A549 (cell line): ENCODE data around the gene LEMD1. TPM values are rescaled to one million over a fixed set of nuclear protein-coding genes. Genes with fewer than 3 reads are reported as not detected.
A peak's percentile ranks its signal among the peaks of the same experiment; 100 is the strongest.

ENCODE experiments used
- ATAC-seq, 2 experiments: fragments of 200-7000 bp in 1 of 2; fragments of >200 bp in 1 of 2; cut with Nextera tagmentation in 1 of 2; cut with Tn5 transposase in 1 of 2; 3 replicates each; pipeline versions ENCODE4 v1.8.0 to v1.9.1; 2018 to 2020; ENCODE audit warnings: mild to moderate bottlenecking in 1 of 2, moderate library complexity in 1 of 2
- CTCF ChIA-PET: fragments of 300-600 bp; sonication (Branson Sonifier 250); formaldehyde crosslinking; extraction: SDS; loops from one replicate; lab custom pipeline; 2021; ENCODE audit warnings: antibody characterized with exemption, inconsistent platforms; lab: Yijun Ruan, JAX
- POLR2A ChIA-PET: fragments of 350-600 bp; formaldehyde crosslinking; extraction: SDS; loops from one replicate; lab custom pipeline; 2021; ENCODE audit warnings: antibody characterized with exemption, inconsistent platforms; lab: Yijun Ruan, JAX
- DNase-seq, 2 experiments: peaks; one replicate each; pipeline versions ENCODE4 v3.0.0 to v3.0.0-alpha.2; 2011 to 2016; ENCODE audit warnings: low read depth in 1 of 2, low spot score in 1 of 2
- FAIRE-seq: peaks from 2 replicates; lab custom pipeline; 2011; peaks lifted over from hg19 to GRCh38; lab: Jason Lieb, UNC
- H3K27ac ChIP-seq, 2 experiments: fragments of >200 bp; sonication (Bioruptor Twin); formaldehyde crosslinking; 3 replicates each; pipeline ENCODE4 v1.5.1; 2016 to 2017
- H3K4me1 ChIP-seq: fragments of >200 bp; sonication (Bioruptor Twin); formaldehyde crosslinking; 3 replicates; pipeline ENCODE4 v1.6.1; 2016
- H3K4me2 ChIP-seq: fragments of >200 bp; sonication (Bioruptor Twin); formaldehyde crosslinking; 3 replicates; pipeline ENCODE4 v1.6.1; 2016
- H3K4me3 ChIP-seq: fragments of >200 bp; sonication (Bioruptor Twin); formaldehyde crosslinking; 3 replicates; pipeline ENCODE4 v1.5.1; 2016
- H3K9me3 ChIP-seq: fragments of >200 bp; sonication (Bioruptor Twin); formaldehyde crosslinking; 3 replicates; pipeline ENCODE4 v1.6.1; 2016
- BCL3 ChIP-seq: fragments of >200 bp; sonication (Bioruptor Twin); formaldehyde crosslinking; IDR thresholded peaks from 3 replicates; pipeline ENCODE4 v1.6.1; 2016
- CBX2 ChIP-seq: fragments of 200-600 bp; sonication (generic); IDR thresholded peaks from 2 replicates; pipeline ENCODE4 v1.6.1; 2016; ENCODE audit warnings: low read depth, mild to moderate bottlenecking, borderline replicate concordance
- CEBPB ChIP-seq, 2 experiments: fragments of >200 bp in 1 of 2; sonication (Bioruptor Twin) in 1 of 2; formaldehyde crosslinking in 1 of 2; IDR thresholded peaks; 2 replicates each; pipeline ENCODE4 v1.6.1; 2012 to 2016
- EHF ChIP-seq: fragments of 250-450 bp; sonication (Bioruptor Pico); IDR thresholded peaks from 2 replicates; pipeline ENCODE4 v1.5.0; 2020; ENCODE audit warnings: mild to moderate bottlenecking
- ESRRA ChIP-seq: fragments of 150-350 bp; IDR thresholded peaks from 2 replicates; pipeline ENCODE4 v1.6.1; 2014; ENCODE audit warnings: mild to moderate bottlenecking, low read length, borderline replicate concordance
- FOSL2 ChIP-seq, 2 experiments: fragments of 450-650 bp in 1 of 2; fragments of >200 bp in 1 of 2; sonication (Bioruptor Twin) in 1 of 2; formaldehyde crosslinking; IDR thresholded peaks; 2 replicates each; pipeline versions ENCODE4 v1.5.0 to v1.6.1; 2016 to 2020; ENCODE audit warnings: mild to moderate bottlenecking in 1 of 2, moderate library complexity in 1 of 2
- HOXA7 ChIP-seq: fragments of 250-450 bp; sonication (Bioruptor Pico); IDR thresholded peaks from 2 replicates; pipeline ENCODE4 v1.5.0; 2020; ENCODE audit warnings: mild to moderate bottlenecking, moderate library complexity
- HOXB13 ChIP-seq: fragments of 250-450 bp; sonication (Bioruptor Pico); IDR thresholded peaks from 2 replicates; pipeline ENCODE4 v1.5.0; 2020; ENCODE audit warnings: low read depth, mild to moderate bottlenecking, moderate library complexity
- JUN ChIP-seq, 2 experiments: fragments of >200 bp; sonication (Bioruptor Twin); formaldehyde crosslinking; IDR thresholded peaks; 2 replicates in 1 of 2; 3 replicates in 1 of 2; pipeline ENCODE4 v1.6.1; 2016 to 2017
- JUNB ChIP-seq: fragments of >200 bp; sonication (Bioruptor Twin); formaldehyde crosslinking; IDR thresholded peaks from 2 replicates; pipeline ENCODE4 v1.6.1; 2016
- KDM1A ChIP-seq: fragments of 200-600 bp; sonication (generic); IDR thresholded peaks from 2 replicates; pipeline ENCODE4 v1.6.1; 2016; ENCODE audit warnings: low read depth, mild to moderate bottlenecking
- MAFK ChIP-seq: fragments of 450-650 bp; IDR thresholded peaks from 2 replicates; pipeline ENCODE4 v1.6.1; 2014; ENCODE audit not compliant: partially characterized antibody
- MAZ ChIP-seq: fragments of 150-350 bp; IDR thresholded peaks from 2 replicates; pipeline ENCODE4 v1.6.1; 2014; ENCODE audit warnings: antibody characterized with exemption, low read depth, low read length, borderline replicate concordance
- NFE2L2 ChIP-seq: fragments of 150-350 bp; conservative IDR thresholded peaks from 2 replicates; pipeline ENCODE4 v1.6.1; 2014; ENCODE audit warnings: low read length
- NR3C1 ChIP-seq: fragments of >200 bp; sonication (Bioruptor Twin); formaldehyde crosslinking; IDR thresholded peaks from 3 replicates; pipeline ENCODE4 v1.6.1; 2017
- RAD21 ChIP-seq, 2 experiments: fragments of >200 bp in 1 of 2; sonication (Bioruptor Twin) in 1 of 2; formaldehyde crosslinking in 1 of 2; IDR thresholded peaks in 1 of 2; conservative IDR thresholded peaks in 1 of 2; 2 replicates in 1 of 2; 3 replicates in 1 of 2; pipeline ENCODE4 v1.6.1; 2012 to 2018; ENCODE audit warnings: inconsistent platforms in 1 of 2
- RARB ChIP-seq: fragments of 250-450 bp; sonication (Bioruptor Pico); IDR thresholded peaks from 2 replicates; pipeline ENCODE4 v1.8.0; 2021; ENCODE audit warnings: mild to moderate bottlenecking, moderate library complexity
- SMC3 ChIP-seq: fragments of >200 bp; sonication (Bioruptor Twin); formaldehyde crosslinking; IDR thresholded peaks from 3 replicates; pipeline ENCODE4 v1.6.1; 2018; ENCODE audit warnings: inconsistent platforms
- ZFP36 ChIP-seq: fragments of 450-650 bp; IDR thresholded peaks from 2 replicates; pipeline ENCODE4 v1.6.1; 2014; ENCODE audit warnings: borderline replicate concordance; ENCODE audit not compliant: partially characterized antibody
- ZNF302 ChIP-seq: fragments of 250-450 bp; sonication (Bioruptor Pico); IDR thresholded peaks from 2 replicates; pipeline ENCODE4 v1.9.0; 2021; ENCODE audit warnings: inconsistent platforms, mild to moderate bottlenecking, moderate library complexity
- ZSCAN20 ChIP-seq: fragments of 250-450 bp; sonication (Bioruptor Pico); IDR thresholded peaks from 2 replicates; pipeline ENCODE4 v1.8.0; 2022; ENCODE audit warnings: mild to moderate bottlenecking, moderate library complexity
- WGBS: methylation state at CpG from one replicate; pipeline ENCODE4 v1.1.6; 2017; ENCODE audit errors: missing lambda C conversion rate; 5-methylcytosine and 5-hydroxymethylcytosine counted together
- polyA plus RNA-seq, 4 experiments: library from polyadenylated mRNA; depleted of rRNA in 3 of 4; stranded (reverse); fragments of >200 nt; fragmentation: RNase III in 1 of 4; extraction: RNeasy Plus Mini Kit Qiagen cat#74134 plus additional on column Dnase treatment in 1 of 4; gene quantifications; 2 replicates in 3 of 4; 3 replicates in 1 of 4; pipeline ENCODE4 v1.2.3, GENCODE V29; 2011 to 2017
- TF ChIP-seq, protein P1 (sequence below): fragments of >200 bp; sonication (Bioruptor Twin); formaldehyde crosslinking; IDR thresholded peaks from 3 replicates; pipeline ENCODE4 v1.5.1; 2016
- TF ChIP-seq, protein P2 (sequence below): fragments of 250-450 bp; sonication (Bioruptor Pico); IDR thresholded peaks from 2 replicates; pipeline ENCODE4 v1.5.0; 2020; ENCODE audit warnings: low read depth, mild to moderate bottlenecking, moderate library complexity
- TF ChIP-seq, protein P3 (sequence below): fragments of 250-450 bp; sonication (Bioruptor Pico); IDR thresholded peaks from 2 replicates; pipeline ENCODE4 v1.5.0; 2021; ENCODE audit warnings: mild to moderate bottlenecking, moderate library complexity, borderline replicate concordance

Gene LEMD1
- polyA plus RNA-seq, 2 of the 4 experiments (the other 2 are of a cell fraction) = 0.14 to 0.18 TPM

DNA sequence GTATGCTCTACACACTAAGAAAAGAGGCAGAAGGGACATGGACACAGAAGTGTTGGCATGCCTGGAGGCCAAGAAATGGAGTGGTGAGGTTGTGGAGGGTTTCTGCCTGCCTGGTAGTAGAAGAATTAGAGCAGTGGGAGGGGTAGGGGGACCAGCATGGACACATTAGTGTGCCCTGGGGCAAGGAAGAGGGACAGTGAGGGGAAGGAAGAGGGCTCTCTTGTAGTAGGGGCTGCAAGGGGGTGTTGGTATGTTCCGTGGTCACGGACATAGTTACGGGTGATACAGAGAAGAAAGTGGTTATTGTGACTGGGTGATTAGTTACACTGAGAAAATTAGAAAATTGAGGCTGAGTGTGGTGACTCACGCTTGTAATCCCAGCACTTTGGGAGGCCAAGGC, 23.3 kb downstream of the LEMD1 start:
- ATAC-seq (no peak), DNase-seq (no peak)
- POLR2A ChIA-PET = no interaction called here
- Histone ChIP-seq H3K27ac (no peak overlapping the region), H3K4me1 (no peaks in the 10 kb centered on the region), H3K4me2 (no peak overlapping the region), H3K4me3 (no peak overlapping the region)
- TF ChIP-seq MAZ (no peak), ZFP36 (no peak), CEBPB (IDR thresholded peaks at IDR 0.05) (no peak), NR3C1 (no peak), JUNB (no peak), HOXA7 (CRISPR knock-in tag) (no peak), FOSL2 (IDR thresholded peaks at IDR 0.05) (no peak), FOSL2 (CRISPR knock-in tag; IDR thresholded peaks at IDR 0.05) (no peak), MAFK (no peak)
- TF ChIP-seq, protein P1, sequence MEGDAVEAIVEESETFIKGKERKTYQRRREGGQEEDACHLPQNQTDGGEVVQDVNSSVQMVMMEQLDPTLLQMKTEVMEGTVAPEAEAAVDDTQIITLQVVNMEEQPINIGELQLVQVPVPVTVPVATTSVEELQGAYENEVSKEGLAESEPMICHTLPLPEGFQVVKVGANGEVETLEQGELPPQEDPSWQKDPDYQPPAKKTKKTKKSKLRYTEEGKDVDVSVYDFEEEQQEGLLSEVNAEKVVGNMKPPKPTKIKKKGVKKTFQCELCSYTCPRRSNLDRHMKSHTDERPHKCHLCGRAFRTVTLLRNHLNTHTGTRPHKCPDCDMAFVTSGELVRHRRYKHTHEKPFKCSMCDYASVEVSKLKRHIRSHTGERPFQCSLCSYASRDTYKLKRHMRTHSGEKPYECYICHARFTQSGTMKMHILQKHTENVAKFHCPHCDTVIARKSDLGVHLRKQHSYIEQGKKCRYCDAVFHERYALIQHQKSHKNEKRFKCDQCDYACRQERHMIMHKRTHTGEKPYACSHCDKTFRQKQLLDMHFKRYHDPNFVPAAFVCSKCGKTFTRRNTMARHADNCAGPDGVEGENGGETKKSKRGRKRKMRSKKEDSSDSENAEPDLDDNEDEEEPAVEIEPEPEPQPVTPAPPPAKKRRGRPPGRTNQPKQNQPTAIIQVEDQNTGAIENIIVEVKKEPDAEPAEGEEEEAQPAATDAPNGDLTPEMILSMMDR = no peak
- TF ChIP-seq, all 56 proteins: peak for 0
- no peak for FAIRE-seq
- 80% methylated on average over 4 of the region's 4 CpGs for WGBS
- CTCF ChIA-PET = interaction anchor here (1.2 to 6.1 kb wide), 8 partner anchors 12 to 126 kb away, joined by 3 to 142 read pairs (median 14); no protein-coding TSS in a partner anchor
- H3K9me3 ChIP-seq = peaks cover 12% of the 10 kb centered on the region; the same call in 2 of the 3 replicates

DNA sequence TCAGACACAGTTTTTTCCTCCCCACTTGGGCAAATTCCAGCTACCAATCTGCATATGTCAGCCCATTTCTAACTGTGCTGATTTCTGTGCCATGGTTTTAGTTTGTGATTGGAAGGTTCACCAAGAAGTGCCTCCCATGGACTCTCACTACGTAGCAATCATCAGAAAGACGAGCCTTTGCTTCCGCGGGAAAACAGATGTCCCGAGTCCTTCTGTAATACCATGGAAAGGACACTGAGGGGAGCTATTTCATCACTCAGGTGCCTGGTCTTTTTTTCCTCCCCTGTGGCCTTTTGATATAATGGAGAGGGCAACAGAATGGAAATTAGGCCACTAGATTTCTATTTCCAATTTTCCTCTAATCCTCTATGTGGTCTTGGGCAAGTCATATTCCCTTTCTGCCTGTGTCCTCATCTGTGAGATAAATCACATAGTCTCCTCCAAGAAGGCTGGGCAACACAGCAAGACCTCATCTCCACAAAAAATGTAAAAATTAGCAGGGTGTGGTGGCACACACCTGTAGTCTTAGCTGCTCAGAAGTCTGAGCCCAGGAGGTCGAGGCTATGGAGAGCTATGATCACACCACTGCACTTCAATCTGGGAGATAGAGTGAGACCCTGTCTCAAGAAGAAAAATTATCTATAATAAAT, 24.8 kb downstream of the LEMD1 start:
- POLR2A ChIA-PET = interaction anchor here (0.5 kb wide), 1 partner anchor 28 kb away, joined by 3 read pairs; no protein-coding TSS in a partner anchor
- peaks cover 12% of the 10 kb centered on the region; the same call in 2 of the 3 replicates for H3K9me3 ChIP-seq
- WGBS = under 1% methylated on average over 6 of the region's 6 CpGs
- no peak for TF ChIP-seq RARB (CRISPR knock-in tag)
- peak; percentile 81 to 89 for TF ChIP-seq RAD21 (conservative IDR thresholded peaks at IDR 0.05 in 1 of 2, IDR thresholded peaks at IDR 0.05 in 1 of 2)
- peak; percentile 73 for TF ChIP-seq SMC3
- TF ChIP-seq, protein P1 = peak; percentile 71
- no peak for TF ChIP-seq HOXB13 (CRISPR knock-in tag)
- no peak overlapping the region for H3K4me2 ChIP-seq
- CTCF ChIA-PET = interaction anchor here (0.7 to 6.1 kb wide), 47 partner anchors 9 to 198 kb away, joined by 3 to 142 read pairs (median 5); partner anchors contain the start of gene LEMD1
- no peak overlapping the region for H3K27ac ChIP-seq
- no peak overlapping the region for H3K4me3 ChIP-seq
- H3K4me1 ChIP-seq = no peaks in the 10 kb centered on the region
- FAIRE-seq (peak; percentile 86), ATAC-seq (peak; percentile 68 to 85; a peak in 5 of 6 replicates), DNase-seq (peak; percentile 61 to 67)

DNA sequence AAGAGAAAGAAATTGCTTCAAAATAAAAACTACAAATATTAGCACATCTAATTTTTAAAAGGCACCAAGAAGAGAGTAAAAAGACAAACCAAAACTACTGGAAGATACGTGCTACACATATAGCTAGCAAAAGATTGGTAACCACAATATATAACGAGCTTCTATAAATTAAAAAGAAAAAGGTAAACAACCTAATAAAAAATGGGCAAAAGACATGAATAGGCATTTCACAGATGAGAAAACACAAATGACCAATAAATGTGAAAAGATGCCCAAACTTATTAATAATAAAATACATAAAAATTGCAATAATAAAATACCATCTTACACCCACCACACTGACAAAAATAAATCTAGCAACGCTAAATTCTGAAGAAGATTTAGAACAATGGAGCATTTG, 26.2 kb downstream of the LEMD1 start:
- ATAC-seq = no peak
- H3K4me2 ChIP-seq = no peak overlapping the region
- TF ChIP-seq SMC3 (no peak), CEBPB (IDR thresholded peaks at IDR 0.05) (no peak), ESRRA (no peak), ZSCAN20 (no peak), ZFP36 (no peak), ZNF302 (CRISPR knock-in tag) (no peak), NFE2L2 (no peak), CBX2 (no peak), BCL3 (no peak), EHF (CRISPR knock-in tag) (no peak), JUN (IDR thresholded peaks at IDR 0.05) (no peak), KDM1A (no peak)
- TF ChIP-seq, protein P2, sequence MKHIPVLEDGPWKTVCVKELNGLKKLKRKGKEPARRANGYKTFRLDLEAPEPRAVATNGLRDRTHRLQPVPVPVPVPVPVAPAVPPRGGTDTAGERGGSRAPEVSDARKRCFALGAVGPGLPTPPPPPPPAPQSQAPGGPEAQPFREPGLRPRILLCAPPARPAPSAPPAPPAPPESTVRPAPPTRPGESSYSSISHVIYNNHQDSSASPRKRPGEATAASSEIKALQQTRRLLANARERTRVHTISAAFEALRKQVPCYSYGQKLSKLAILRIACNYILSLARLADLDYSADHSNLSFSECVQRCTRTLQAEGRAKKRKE (CRISPR knock-in tag) = no peak
- TF ChIP-seq, protein P3, sequence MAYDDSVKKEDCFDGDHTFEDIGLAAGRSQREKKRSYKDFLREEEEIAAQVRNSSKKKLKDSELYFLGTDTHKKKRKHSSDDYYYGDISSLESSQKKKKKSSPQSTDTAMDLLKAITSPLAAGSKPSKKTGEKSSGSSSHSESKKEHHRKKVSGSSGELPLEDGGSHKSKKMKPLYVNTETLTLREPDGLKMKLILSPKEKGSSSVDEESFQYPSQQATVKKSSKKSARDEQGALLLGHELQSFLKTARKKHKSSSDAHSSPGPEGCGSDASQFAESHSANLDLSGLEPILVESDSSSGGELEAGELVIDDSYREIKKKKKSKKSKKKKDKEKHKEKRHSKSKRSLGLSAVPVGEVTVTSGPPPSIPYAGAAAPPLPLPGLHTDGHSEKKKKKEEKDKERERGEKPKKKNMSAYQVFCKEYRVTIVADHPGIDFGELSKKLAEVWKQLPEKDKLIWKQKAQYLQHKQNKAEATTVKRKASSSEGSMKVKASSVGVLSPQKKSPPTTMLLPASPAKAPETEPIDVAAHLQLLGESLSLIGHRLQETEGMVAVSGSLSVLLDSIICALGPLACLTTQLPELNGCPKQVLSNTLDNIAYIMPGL (CRISPR knock-in tag) = no peak

More for the DNA sequence above, 26.2 kb downstream of the LEMD1 start:
- Histone ChIP-seq H3K4me1 (no peaks in the 10 kb centered on the region), H3K27ac (no peak overlapping the region), H3K4me3 (no peak overlapping the region), H3K9me3 (peaks cover 12% of the 10 kb centered on the region; the same call in 2 of the 3 replicates)
- ChIA-PET POLR2A (no interaction called here), CTCF (interaction anchor here (1.1 to 6.1 kb wide), 10 partner anchors 9 to 129 kb away, joined by 4 to 142 read pairs (median 14); no protein-coding TSS in a partner anchor)
- DNase-seq = no peak
- no peak for FAIRE-seq
- 6% methylated on average over 3 of the region's 3 CpGs for WGBS
